ENCODE measurements around the gene GRIN2B. TPM values are rescaled to one million over a fixed set of nuclear protein-coding genes. Genes with fewer than 3 reads are reported as not detected.

The GRIN2B gene
- total RNA-seq, 1 experiment from 2014 or later: 0.05 TPM

- Mint-ChIP-seq H3K9me3 (ENCODE audit: low read depth, unreplicated experiment) (no peaks in the 10 kb centered on the region), H3K27ac (ENCODE audit: unreplicated experiment) (no peak overlapping the region), H3K36me3 (ENCODE audit: insufficient read depth, unreplicated experiment) (no peaks in the 10 kb centered on the region), H3K4me3 (ENCODE audit: low read depth, unreplicated experiment) (no peak overlapping the region), H3K27me3 (ENCODE audit: unreplicated experiment) (peaks cover 56% of the 10 kb centered on the region), H3K4me1 (ENCODE audit: low read depth, unreplicated experiment) (no peaks in the 10 kb centered on the region)
- no TSS peak for BruUV-seq (replicated peaks)
- intact Hi-C loops (cut with micrococcal nuclease; ENCODE audit: unreplicated experiment): no loop called here
- CTCF ChIA-PET: no interaction called here
- TF ChIP-seq, protein P1, sequence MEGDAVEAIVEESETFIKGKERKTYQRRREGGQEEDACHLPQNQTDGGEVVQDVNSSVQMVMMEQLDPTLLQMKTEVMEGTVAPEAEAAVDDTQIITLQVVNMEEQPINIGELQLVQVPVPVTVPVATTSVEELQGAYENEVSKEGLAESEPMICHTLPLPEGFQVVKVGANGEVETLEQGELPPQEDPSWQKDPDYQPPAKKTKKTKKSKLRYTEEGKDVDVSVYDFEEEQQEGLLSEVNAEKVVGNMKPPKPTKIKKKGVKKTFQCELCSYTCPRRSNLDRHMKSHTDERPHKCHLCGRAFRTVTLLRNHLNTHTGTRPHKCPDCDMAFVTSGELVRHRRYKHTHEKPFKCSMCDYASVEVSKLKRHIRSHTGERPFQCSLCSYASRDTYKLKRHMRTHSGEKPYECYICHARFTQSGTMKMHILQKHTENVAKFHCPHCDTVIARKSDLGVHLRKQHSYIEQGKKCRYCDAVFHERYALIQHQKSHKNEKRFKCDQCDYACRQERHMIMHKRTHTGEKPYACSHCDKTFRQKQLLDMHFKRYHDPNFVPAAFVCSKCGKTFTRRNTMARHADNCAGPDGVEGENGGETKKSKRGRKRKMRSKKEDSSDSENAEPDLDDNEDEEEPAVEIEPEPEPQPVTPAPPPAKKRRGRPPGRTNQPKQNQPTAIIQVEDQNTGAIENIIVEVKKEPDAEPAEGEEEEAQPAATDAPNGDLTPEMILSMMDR (IDR thresholded peaks at IDR 0.05; ENCODE audit: unreplicated experiment): no peak
- no peak for DNase-seq
These were observed 29.6 kb upstream of the GRIN2B start for GRCh38 chr12:14010989-14011388.

DNA sequence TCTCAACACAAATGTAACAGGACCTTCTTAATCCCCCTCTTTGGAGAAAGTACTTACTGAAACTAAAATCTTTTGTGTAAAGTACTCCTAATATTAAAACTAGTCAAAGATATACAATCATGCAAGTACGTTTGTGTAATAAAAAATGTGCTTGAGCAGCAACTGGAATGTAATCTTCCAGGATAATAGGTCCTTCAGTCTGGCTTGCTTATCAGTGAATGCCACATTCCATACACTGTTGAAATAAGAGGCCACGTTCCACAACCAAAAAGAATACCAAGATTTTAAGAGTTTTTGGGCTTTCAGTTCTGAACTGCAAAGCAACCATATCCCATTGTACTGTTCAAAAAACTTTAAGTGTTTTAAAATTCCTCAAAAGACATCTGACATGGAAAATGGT lies 26.2 kb upstream of the GRIN2B start:
- Mint-ChIP-seq H3K27ac (ENCODE audit: unreplicated experiment) (no peak overlapping the region), H3K4me3 (ENCODE audit: low read depth, unreplicated experiment) (no peak overlapping the region), H3K4me1 (ENCODE audit: low read depth, unreplicated experiment) (no peaks in the 10 kb centered on the region), H3K27me3 (ENCODE audit: unreplicated experiment) (peaks cover 85% of the 10 kb centered on the region), H3K9me3 (ENCODE audit: low read depth, unreplicated experiment) (no peaks in the 10 kb centered on the region), H3K36me3 (ENCODE audit: insufficient read depth, unreplicated experiment) (no peaks in the 10 kb centered on the region)
- DNase-seq: no peak
- intact Hi-C loops (cut with micrococcal nuclease; ENCODE audit: unreplicated experiment): no loop called here
- CTCF ChIA-PET: no interaction called here
- TF ChIP-seq, protein P1 (IDR thresholded peaks at IDR 0.05; ENCODE audit: unreplicated experiment): no peak
- BruUV-seq (replicated peaks): no TSS peak

GRCh38 chr12:13992585-13992984 lies 11.2 kb upstream of the GRIN2B start:
- TF ChIP-seq, protein P1 (IDR thresholded peaks at IDR 0.05; ENCODE audit: unreplicated experiment): no peak
- no peaks in the 10 kb centered on the region for H3K4me1 Mint-ChIP-seq (ENCODE audit: low read depth, unreplicated experiment)
- H3K9me3 Mint-ChIP-seq (ENCODE audit: low read depth, unreplicated experiment): no peaks in the 10 kb centered on the region
- H3K27ac Mint-ChIP-seq (ENCODE audit: unreplicated experiment): no peak overlapping the region
- no peak for DNase-seq
- no peak overlapping the region for H3K4me3 Mint-ChIP-seq (ENCODE audit: low read depth, unreplicated experiment)
- CTCF ChIA-PET: no interaction called here
- intact Hi-C loops (cut with micrococcal nuclease; ENCODE audit: unreplicated experiment): no loop called here
- BruUV-seq (replicated peaks): no TSS peak
- H3K36me3 Mint-ChIP-seq (ENCODE audit: insufficient read depth, unreplicated experiment): no peaks in the 10 kb centered on the region
- H3K27me3 Mint-ChIP-seq (ENCODE audit: unreplicated experiment): peaks cover 83% of the 10 kb centered on the region

GRCh38 chr12:13992106-13992505 lies 10.7 kb upstream of the GRIN2B start:
- Mint-ChIP-seq H3K36me3 (ENCODE audit: insufficient read depth, unreplicated experiment) (no peaks in the 10 kb centered on the region), H3K4me1 (ENCODE audit: low read depth, unreplicated experiment) (no peaks in the 10 kb centered on the region), H3K9me3 (ENCODE audit: low read depth, unreplicated experiment) (no peaks in the 10 kb centered on the region), H3K27ac (ENCODE audit: unreplicated experiment) (no peak overlapping the region), H3K4me3 (ENCODE audit: low read depth, unreplicated experiment) (no peak overlapping the region), H3K27me3 (ENCODE audit: unreplicated experiment) (peaks cover 80% of the 10 kb centered on the region)
- no peak for DNase-seq
- CTCF ChIA-PET: no interaction called here
- intact Hi-C loops (cut with micrococcal nuclease; ENCODE audit: unreplicated experiment): no loop called here
- BruUV-seq (replicated peaks): no TSS peak
- TF ChIP-seq, protein P1 (IDR thresholded peaks at IDR 0.05; ENCODE audit: unreplicated experiment): no peak
